ENCODE results near the gene PTPRH. TPM values are rescaled to one million over a fixed set of nuclear protein-coding genes. Genes with fewer than 3 reads are reported as not detected.

Gene PTPRH
- total and polyA plus RNA-seq, 9 of the 15 experiments (the other 6 are each of a cell fraction or from before 2014, with no cell fraction given): 0.87 to 34.3 (median 22.7) TPM

DNA sequence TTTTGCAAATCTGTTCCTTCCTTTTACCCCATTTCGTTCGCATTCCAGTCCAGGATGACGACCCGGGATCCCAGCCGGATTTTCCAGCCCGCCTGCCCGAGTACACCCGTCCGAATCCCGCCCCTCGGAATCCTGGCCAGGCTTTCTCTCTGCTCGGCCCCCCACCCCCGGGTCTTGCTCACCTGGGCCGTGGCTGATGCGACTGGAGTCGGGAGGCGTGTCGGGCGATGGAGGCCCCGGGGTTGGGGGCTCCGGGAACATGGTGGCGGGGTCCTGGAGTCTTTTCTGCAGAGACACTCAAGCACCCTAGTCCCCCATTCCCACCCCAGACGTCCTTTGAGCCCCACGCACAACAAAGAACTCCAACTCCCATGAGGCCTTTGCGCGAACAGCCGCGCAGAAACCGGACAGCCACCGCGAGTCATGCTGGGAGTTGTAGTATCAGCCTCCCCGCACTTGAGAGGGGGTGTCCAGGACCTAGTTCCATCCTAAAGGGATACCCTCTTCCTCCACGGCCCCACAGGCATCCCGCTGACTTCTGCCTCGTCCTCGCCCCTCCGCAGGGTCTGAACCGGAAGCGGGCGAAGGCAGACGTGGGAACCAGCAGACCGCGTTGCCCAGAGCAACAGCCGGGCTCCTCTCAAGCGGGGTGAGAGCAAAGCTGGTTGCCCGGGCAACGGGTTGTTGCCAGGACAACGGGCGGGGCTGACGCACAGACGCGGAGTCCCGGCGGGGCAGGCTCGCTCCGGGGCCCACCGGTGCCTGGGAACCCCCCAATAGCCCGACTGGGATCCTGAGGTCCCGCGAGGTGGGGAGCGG lies 30.3 kb downstream of the PTPRH start (continued):
- TF ChIP-seq GATAD2B (IDR thresholded peaks at IDR 0.05; ENCODE audit: borderline replicate concordance) (no peak), GTF2B (IDR thresholded peaks at IDR 0.05; ENCODE audit: extremely low read depth, insufficient read length) (no peak), CSDE1 (IDR thresholded peaks at IDR 0.05) (peak in 1 of 2 experiments; percentile 99; a peak in 2 of 4 replicates), BMI1 (IDR thresholded peaks at IDR 0.05; ENCODE audit: low read length) (peak; percentile 99), ZNF668 (CRISPR knock-in tag; IDR thresholded peaks at IDR 0.05) (0 out of 2 replicates have a peak, but pooled peaks have one; percentile 29), NONO (IDR thresholded peaks at IDR 0.05; ENCODE audit: low read depth in 2 of 2, low read length in 1 of 2) (no peak), ZNF354B (CRISPR knock-in tag; IDR thresholded peaks at IDR 0.05) (no peak), ZNF282 (CRISPR knock-in tag; IDR thresholded peaks at IDR 0.05) (no peak), FOSL1 (tag; conservative IDR thresholded peaks at IDR 0.05) (no peak), TBL1XR1 (IDR thresholded peaks at IDR 0.05; ENCODE audit: low read length in 2 of 2) (no peak), ATF6 (CRISPR knock-in tag; IDR thresholded peaks at IDR 0.05) (no peak), MYNN (IDR thresholded peaks at IDR 0.05) (peak; percentile 100), MYNN (CRISPR knock-in tag; IDR thresholded peaks at IDR 0.05) (peak; percentile 93), HCFC1 (IDR thresholded peaks at IDR 0.05; ENCODE audit: low read depth, low read length) (peak; percentile 97), ATF2 (CRISPR knock-in tag; IDR thresholded peaks at IDR 0.05) (no peak), E2F3 (CRISPR knock-in tag; IDR thresholded peaks at IDR 0.05) (no peak), FOXM1 (IDR thresholded peaks at IDR 0.05; ENCODE audit: low read depth) (peak; percentile 74), FOXM1 (CRISPR knock-in tag; IDR thresholded peaks at IDR 0.05; ENCODE audit: low read depth) (0 out of 2 replicates have a peak, but pooled peaks have one; percentile 64), ZFX (CRISPR knock-in tag; IDR thresholded peaks at IDR 0.05) (no peak), EWSR1 (IDR thresholded peaks at IDR 0.05; ENCODE audit: borderline replicate concordance, low read depth, partially characterized antibody) (no peak), ARID2 (IDR thresholded peaks at IDR 0.05) (no peak), TGIF2 (CRISPR knock-in tag; IDR thresholded peaks at IDR 0.05) (no peak), ZNF766 (CRISPR knock-in tag; conservative IDR thresholded peaks at IDR 0.05) (peak; percentile 94), ZBTB17 (CRISPR knock-in tag; IDR thresholded peaks at IDR 0.05) (no peak; the same call in 1 of the 2 replicates), ZNF717 (CRISPR knock-in tag; IDR thresholded peaks at IDR 0.05) (no peak), SETDB1 (IDR thresholded peaks at IDR 0.05; ENCODE audit: low read length) (no peak)
- TF ChIP-seq, protein P1, sequence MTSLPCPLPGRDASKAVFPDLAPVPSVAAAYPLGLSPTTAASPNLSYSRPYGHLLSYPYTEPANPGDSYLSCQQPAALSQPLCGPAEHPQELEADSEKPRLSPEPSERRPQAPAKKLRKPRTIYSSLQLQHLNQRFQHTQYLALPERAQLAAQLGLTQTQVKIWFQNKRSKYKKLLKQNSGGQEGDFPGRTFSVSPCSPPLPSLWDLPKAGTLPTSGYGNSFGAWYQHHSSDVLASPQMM (CRISPR knock-in tag; IDR thresholded peaks at IDR 0.05): no peak

All from K562 (cell line).